T-cell (primary cell): Measurements from ENCODE around the gene CAMSAP2. TPM values are rescaled to one million over a fixed set of nuclear protein-coding genes. Genes with fewer than 3 reads are reported as not detected.
"Not testable (repeated sequence)": the region's sequence is repeated elsewhere in the genome, so short reads cannot be mapped to it uniquely, and the experiment has no call there.

ENCODE experiments used
- ATAC-seq, 4 experiments: fragments of 200-7000 bp in 3 of 4; fragments of 150-1000 bp in 1 of 4; cut with Tn5 transposase; replicated peaks in 1 of 4; 1 replicate in 3 of 4; 2 replicates in 1 of 4; pipeline ENCODE4 v1.10.0; 2021; ENCODE audit warnings: moderate library complexity in 3 of 4, mild to moderate bottlenecking in 2 of 4, moderate number of reproducible peaks in 1 of 4
- CTCF ChIA-PET, 2 donors: fragments of 300-600 bp; sonication (Branson Sonifier 250); formaldehyde crosslinking; loops; one replicate each; lab custom pipeline; 2022; ENCODE audit warnings: antibody characterized with exemption in 2 of 2; lab: Charles Lee
- POLR2A ChIA-PET, 2 donors: fragments of 300-600 bp; sonication (Branson Sonifier 250); formaldehyde crosslinking; loops; one replicate each; lab custom pipeline; 2022; ENCODE audit warnings: antibody characterized with exemption in 2 of 2; lab: Charles Lee
- DNase-seq, 35 experiments: peaks; one replicate each; pipeline versions ENCODE4 v3.0.0 to v3.0.0-alpha.2; 2013 to 2023
- H3K27ac ChIP-seq: one replicate; pipeline ENCODE4 v1.5.1; 2013; ENCODE audit warnings: low read length
- H3K27me3 ChIP-seq, 2 experiments: replicated peaks in 1 of 2; 1 replicate in 1 of 2; 2 replicates in 1 of 2; pipeline versions ENCODE4 v1.6.1 to v1.7.0; 2013; ENCODE audit warnings: low read length in 1 of 2, mixed read lengths in 1 of 2; ENCODE audit not compliant: control insufficient read depth in 2 of 2, insufficient read depth in 2 of 2; ENCODE audit errors: extremely low read depth in 1 of 2
- H3K36me3 ChIP-seq, 2 donors: 1 replicate in 1 of 2; 2 replicates in 1 of 2; pipeline versions ENCODE4 v1.6.1 to v1.7.0; 2013; ENCODE audit warnings: low read length in 1 of 2; ENCODE audit not compliant: control insufficient read depth in 2 of 2, insufficient read depth in 1 of 2; ENCODE audit errors: extremely low read depth in 1 of 2
- H3K4me1 ChIP-seq, 2 experiments: 1 replicate in 1 of 2; 2 replicates in 1 of 2; pipeline versions ENCODE4 v1.6.1 to v1.7.0; 2013; ENCODE audit warnings: low read length in 2 of 2, mixed read lengths in 1 of 2; ENCODE audit not compliant: insufficient read depth in 2 of 2, control insufficient read depth in 1 of 2; ENCODE audit errors: extremely low read depth in 1 of 2
- H3K4me3 ChIP-seq, 2 donors: 1 replicate in 1 of 2; 2 replicates in 1 of 2; pipeline versions ENCODE4 v1.5.1 to v1.7.0; 2013; ENCODE audit warnings: mild to moderate bottlenecking in 2 of 2, low read length in 1 of 2, moderate library complexity in 1 of 2; ENCODE audit not compliant: control insufficient read depth in 1 of 2; ENCODE audit errors: extremely low read depth in 1 of 2
- H3K9me3 ChIP-seq: 2 replicates; pipeline ENCODE4 v1.7.0; 2013
- H3K27ac Mint-ChIP-seq, 2 donors: one replicate each; pipeline ENCODE4 v1.8.0; 2020 to 2021; ENCODE audit warnings: mild to moderate bottlenecking in 2 of 2, mixed read lengths in 2 of 2
- H3K27me3 Mint-ChIP-seq, 2 donors: one replicate each; pipeline ENCODE4 v1.8.0; 2021 to 2022; ENCODE audit warnings: mixed read lengths in 2 of 2
- H3K36me3 Mint-ChIP-seq: one replicate; pipeline ENCODE4 v1.8.0; 2021; ENCODE audit warnings: mixed read lengths
- H3K4me1 Mint-ChIP-seq, 3 donors: one replicate each; pipeline ENCODE4 v1.8.0; 2020 to 2022; ENCODE audit warnings: mixed read lengths in 3 of 3, mild to moderate bottlenecking in 1 of 3
- H3K4me3 Mint-ChIP-seq, 3 donors: one replicate each; pipeline ENCODE4 v1.8.0; 2020 to 2022; ENCODE audit warnings: mild to moderate bottlenecking in 3 of 3, mixed read lengths in 3 of 3, moderate library complexity in 3 of 3
- H3K9me3 Mint-ChIP-seq, 3 donors: one replicate each; pipeline ENCODE4 v1.8.0; 2020 to 2022; ENCODE audit warnings: mixed read lengths in 3 of 3
- WGBS: methylation state at CpG from one replicate; pipeline ENCODE4 v1.1.5; 2013; ENCODE audit warnings: missing lambda C conversion rate; ENCODE audit not compliant: insufficient coverage; 5-methylcytosine and 5-hydroxymethylcytosine counted together
- total RNA-seq, 35 experiments: library from RNA in 6 of 35; stranded (reverse) in 6 of 35; fragments of 120-200 nt in 1 of 35; gene quantifications; one replicate each; pipeline versions ENCODE4 v1.2.1 to v1.2.4 and lab custom pipeline; 2013 to 2026

The CAMSAP2 gene
- total RNA-seq, 5 donors from 2014 or later (not counting 1 experiment from before 2014, with no cell fraction given) = 4.6 to 9.1 (median 5.2) TPM

DNA sequence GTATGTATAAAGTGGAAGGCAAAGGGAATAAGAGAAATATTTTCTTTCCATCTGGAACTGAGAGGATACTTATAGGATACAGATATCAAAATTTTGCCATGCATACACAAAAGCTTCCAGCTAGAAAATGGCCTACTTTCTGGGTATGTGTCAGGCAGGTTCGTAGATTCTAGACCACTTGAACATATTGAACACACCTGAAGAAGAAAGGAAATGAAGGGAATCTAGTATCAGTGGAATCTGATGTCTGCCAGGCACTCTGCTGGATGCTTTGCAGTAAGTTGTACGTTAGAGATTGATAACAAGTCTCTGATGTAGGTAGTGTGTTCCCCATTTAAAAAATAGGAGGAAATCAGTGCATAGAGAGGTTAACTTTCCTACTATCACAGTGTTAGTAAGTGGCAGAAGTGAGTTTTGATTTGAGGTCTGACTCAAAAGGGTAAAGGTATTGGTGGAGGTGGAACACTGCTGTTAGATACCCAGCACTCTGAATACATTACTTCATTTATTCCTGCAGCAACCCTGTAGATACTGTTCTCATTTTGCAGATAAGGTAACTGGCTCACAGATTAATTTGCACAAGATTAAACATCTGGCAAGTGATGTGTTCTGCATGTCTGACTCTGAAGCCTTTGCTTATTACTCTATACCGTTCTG, 3.0 kb downstream of the CAMSAP2 start:
- Histone ChIP-seq H3K27me3 (peaks cover 0 to 15% of the 10 kb centered on the region in 2 experiments), H3K4me3 (no peak overlapping the region), H3K4me1 (peaks cover 14 to 15% of the 10 kb centered on the region in 2 experiments), H3K36me3 (no peaks in the 10 kb centered on the region), H3K27ac (no peak overlapping the region), H3K9me3 (no peaks in the 10 kb centered on the region)
- WGBS = no CpG with 5 or more reads among the region's 3 CpGs
- Mint-ChIP-seq H3K4me3 (peak overlapping the region in 1 of 3 donors; percentile 94), H3K27me3 (no peaks in the 10 kb centered on the region), H3K4me1 (peaks cover 48 to 55% (median 49%) of the 10 kb centered on the region in 3 donors), H3K27ac (peak overlapping the region in 1 of 2 donors; percentile 35), H3K36me3 (peaks cover 3% of the 10 kb centered on the region), H3K9me3 (no peaks in the 10 kb centered on the region)
- ChIA-PET POLR2A (no interaction called here), CTCF (interaction anchor here in 1 of 2 donors (1.0 kb wide), 1 partner anchor 120 kb away, joined by 6 read pairs; no protein-coding TSS in a partner anchor)
- ATAC-seq (no peak), DNase-seq (peak in 1 of 35 experiments; percentile 9)

DNA sequence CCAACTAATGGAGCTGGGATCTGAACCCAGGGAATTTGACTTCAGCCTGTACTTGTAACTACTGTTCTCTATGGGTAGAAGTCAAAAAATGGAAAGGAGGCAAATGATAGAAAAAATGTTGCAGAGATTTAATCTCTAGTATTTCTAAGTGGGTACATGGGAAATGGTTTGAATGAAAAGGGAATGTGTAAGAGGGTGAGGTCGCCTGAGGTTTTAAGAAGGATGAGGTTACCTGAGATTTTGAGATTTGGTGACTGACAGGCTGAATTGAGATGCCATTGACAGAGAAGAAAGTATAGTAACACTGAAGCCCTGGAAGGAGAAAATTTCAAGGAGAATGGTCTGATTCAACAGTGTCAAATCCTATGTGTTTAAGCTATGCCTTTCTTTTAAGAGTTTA, 5.5 kb downstream of the CAMSAP2 start:
- H3K4me3 Mint-ChIP-seq = no peak overlapping the region
- no peaks in the 10 kb centered on the region for H3K9me3 Mint-ChIP-seq

DNA sequence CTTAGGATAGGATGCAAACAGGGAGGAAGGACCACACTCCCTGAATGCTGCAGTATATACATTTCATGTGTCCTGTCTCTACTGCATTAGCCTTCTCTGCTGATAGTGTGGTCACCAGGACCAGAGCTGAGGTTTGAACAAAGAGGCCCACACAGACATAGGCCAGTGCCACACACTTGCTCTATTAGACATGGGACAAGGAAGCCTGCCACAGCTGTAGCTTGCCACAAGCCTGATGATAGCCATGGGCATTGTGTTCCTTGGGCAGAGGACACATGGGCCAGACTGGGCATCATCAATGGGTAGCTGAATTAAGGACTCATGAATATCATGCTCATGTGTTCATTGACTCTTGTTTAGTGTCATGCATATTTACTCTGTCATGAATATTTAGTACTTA, 10.4 kb downstream of the CAMSAP2 start:
- POLR2A ChIA-PET = no interaction called here
- H3K4me1 Mint-ChIP-seq = peaks cover 6 to 12% (median 11%) of the 10 kb centered on the region in 3 donors

More for the DNA sequence above, 5.5 kb downstream of the CAMSAP2 start:
- Mint-ChIP-seq H3K27ac (peak overlapping the region in 1 of 2 donors; percentile 41), H3K36me3 (peaks cover 3% of the 10 kb centered on the region), H3K27me3 (no peaks in the 10 kb centered on the region), H3K4me1 (peaks cover 37 to 45% (median 39%) of the 10 kb centered on the region in 3 donors)
- ChIA-PET POLR2A (no interaction called here), CTCF (interaction anchor here in 1 of 2 donors (0.7 kb wide), 1 partner anchor 84 kb away, joined by 3 read pairs; no protein-coding TSS in a partner anchor)
- no peak for ATAC-seq
- no peak for DNase-seq
- Histone ChIP-seq H3K36me3 (no peaks in the 10 kb centered on the region), H3K27me3 (peaks cover 0 to 6% of the 10 kb centered on the region in 2 experiments), H3K4me3 (no peak overlapping the region), H3K4me1 (peaks cover 8 to 9% of the 10 kb centered on the region in 2 experiments), H3K9me3 (no peaks in the 10 kb centered on the region), H3K27ac (no peak overlapping the region)
- 40% methylated on average over 1 of the region's 1 CpG for WGBS

DNA sequence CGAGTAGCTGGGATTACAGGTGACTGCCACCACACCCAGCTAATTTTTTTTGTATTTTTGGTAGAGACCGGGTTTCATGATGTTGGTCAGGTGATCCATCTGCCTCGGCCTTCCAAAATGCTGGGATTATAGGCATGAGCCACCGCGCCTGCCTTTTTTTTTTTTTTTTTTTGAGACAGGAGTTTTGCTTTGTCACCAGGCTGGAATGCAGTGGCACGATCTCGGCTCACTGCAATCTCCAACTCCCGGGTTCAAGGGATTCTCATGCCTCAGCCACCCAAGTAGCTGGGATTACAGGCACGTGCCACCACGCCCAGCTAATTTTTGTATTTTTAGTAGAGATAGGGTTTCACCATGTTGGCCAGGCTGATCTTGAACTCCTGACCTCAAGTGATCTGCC, 12.1 kb downstream of the CAMSAP2 start:
- not testable (repeated sequence) for H3K4me1 Mint-ChIP-seq, H3K4me3 Mint-ChIP-seq, H3K4me1 ChIP-seq, H3K36me3 ChIP-seq, H3K36me3 Mint-ChIP-seq, H3K27me3 Mint-ChIP-seq, H3K27ac Mint-ChIP-seq, H3K9me3 Mint-ChIP-seq, H3K27ac ChIP-seq, ATAC-seq, DNase-seq, H3K9me3 ChIP-seq, H3K27me3 ChIP-seq, H3K4me3 ChIP-seq
- WGBS = 100% methylated on average over 1 of the region's 10 CpGs
- POLR2A ChIA-PET = interaction anchor here in 1 of 2 donors (0.6 kb wide), 1 partner anchor 12 kb away, joined by 3 read pairs; the partner anchor contains the start of gene CAMSAP2
- CTCF ChIA-PET = interaction anchor here (0.7 kb wide), 3 partner anchors 21 to 215 kb away, joined by 6 to 7 read pairs (median 6); no protein-coding TSS in a partner anchor

More for the DNA sequence above, 10.4 kb downstream of the CAMSAP2 start:
- Mint-ChIP-seq H3K27ac (no peak overlapping the region), H3K4me3 (no peak overlapping the region), H3K36me3 (peaks cover 7% of the 10 kb centered on the region), H3K27me3 (no peaks in the 10 kb centered on the region), H3K9me3 (no peaks in the 10 kb centered on the region)
- no peak overlapping the region for H3K27ac ChIP-seq
- peaks cover 0 to 2% of the 10 kb centered on the region in 2 experiments for H3K4me1 ChIP-seq
- H3K9me3 ChIP-seq = no peaks in the 10 kb centered on the region
- DNase-seq = no peak
- no peak overlapping the region for H3K4me3 ChIP-seq
- no peak for ATAC-seq
- H3K36me3 ChIP-seq = no peaks in the 10 kb centered on the region
- no peaks in the 10 kb centered on the region for H3K27me3 ChIP-seq
- CTCF ChIA-PET = interaction anchor here in 1 of 2 donors (0.6 to 1.0 kb wide), 2 partner anchors 18 to 127 kb away, joined by 3 read pairs; no protein-coding TSS in a partner anchor

DNA sequence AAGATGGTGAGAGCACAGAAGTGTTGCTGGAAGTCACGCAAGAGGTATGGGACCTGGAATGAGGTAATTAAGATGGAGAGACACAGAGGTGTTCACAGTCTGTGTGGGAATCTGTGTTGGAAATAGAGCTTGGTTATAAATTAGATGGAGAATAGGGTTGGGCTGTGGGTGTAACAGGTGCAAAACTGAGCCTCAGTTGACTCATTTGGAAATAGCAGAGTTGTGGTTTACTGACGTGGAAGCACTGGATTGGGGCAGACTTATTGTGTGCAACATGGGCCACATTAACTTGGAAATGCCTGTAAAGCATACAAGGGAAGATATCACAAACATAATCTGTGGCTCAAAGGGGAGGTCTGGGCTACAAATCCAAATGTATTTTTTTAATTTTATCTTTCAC, 13.0 kb downstream of the CAMSAP2 start:
- ChIA-PET POLR2A (no interaction called here), CTCF (interaction anchor here (0.6 to 0.7 kb wide), 4 partner anchors 147 to 556 kb away, joined by 3 to 7 read pairs (median 4); no protein-coding TSS in a partner anchor)
- Mint-ChIP-seq H3K4me1 (peaks cover 0 to 1% (median 0%) of the 10 kb centered on the region in 3 donors), H3K27ac (no peak overlapping the region), H3K4me3 (no peak overlapping the region), H3K36me3 (peaks cover 4% of the 10 kb centered on the region), H3K9me3 (no peaks in the 10 kb centered on the region), H3K27me3 (no peaks in the 10 kb centered on the region)
- DNase-seq = no peak
- 64% methylated on average over 2 of the region's 2 CpGs for WGBS
- Histone ChIP-seq H3K27ac (no peak overlapping the region), H3K4me3 (no peak overlapping the region), H3K4me1 (no peaks in the 10 kb centered on the region), H3K36me3 (no peaks in the 10 kb centered on the region), H3K27me3 (no peaks in the 10 kb centered on the region), H3K9me3 (no peaks in the 10 kb centered on the region)
- no peak for ATAC-seq

DNA sequence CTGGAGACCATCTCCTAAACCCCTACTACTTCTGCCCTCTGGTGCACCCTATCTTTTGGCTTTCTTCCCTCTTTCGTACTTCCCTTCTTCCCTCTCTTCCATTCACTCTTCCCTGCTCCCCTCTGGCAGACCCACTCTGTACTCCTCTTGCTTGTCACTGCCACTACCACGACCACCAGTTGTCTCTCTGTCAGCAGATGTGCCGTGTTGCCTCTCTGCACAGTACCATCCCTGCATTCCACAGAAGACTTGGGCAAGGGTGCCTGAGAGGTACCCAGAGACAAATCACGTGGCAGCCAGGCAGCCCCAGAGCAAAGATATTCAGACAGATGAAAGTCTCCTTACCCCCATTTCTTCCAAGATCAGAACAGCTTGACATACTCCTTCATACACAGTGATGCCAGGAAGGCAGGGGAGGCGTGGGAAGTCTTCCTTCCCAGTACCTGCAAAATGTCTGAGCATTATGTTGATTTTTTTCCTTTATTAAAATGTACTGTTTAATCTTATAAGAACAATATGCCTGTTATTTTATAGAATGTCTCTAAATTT, 15.0 kb downstream of the CAMSAP2 start:
- no peaks in the 10 kb centered on the region for H3K27me3 ChIP-seq
- ATAC-seq (no peak), DNase-seq (no peak)
- Mint-ChIP-seq H3K36me3 (peaks cover 4% of the 10 kb centered on the region), H3K4me3 (no peak overlapping the region), H3K27me3 (no peaks in the 10 kb centered on the region), H3K9me3 (no peaks in the 10 kb centered on the region), H3K4me1 (no peaks in the 10 kb centered on the region), H3K27ac (no peak overlapping the region)
- CTCF ChIA-PET = no interaction called here
- H3K9me3 ChIP-seq = no peaks in the 10 kb centered on the region
- H3K4me3 ChIP-seq = no peak overlapping the region
- no peaks in the 10 kb centered on the region for H3K36me3 ChIP-seq
- H3K27ac ChIP-seq = no peak overlapping the region
- POLR2A ChIA-PET = no interaction called here
- no peaks in the 10 kb centered on the region for H3K4me1 ChIP-seq
- whole genome bisulfite sequencing = 86% methylated on average over 3 of the region's 5 CpGs
